PC-9 (cell line): ENCODE measurements around the gene ACP4. TPM values are rescaled to one million over a fixed set of nuclear protein-coding genes. Genes with fewer than 3 reads are reported as not detected.

Experiments used
- BruUV-seq: library from RNA; stranded (reverse); fragments of 400-500 nt; replicated peaks from 2 replicates; lab custom pipeline; 2021; lab: Mats Ljungman, UMichigan
- CTCF ChIA-PET: fragments of 300-600 bp; sonication (Branson Sonifier 250); formaldehyde crosslinking; loops from one replicate; lab custom pipeline; 2022; ENCODE audit warnings: antibody characterized with exemption; lab: Charles Lee
- POLR2A ChIA-PET: fragments of 300-600 bp; sonication (Branson Sonifier 250); formaldehyde crosslinking; loops from one replicate; lab custom pipeline; 2022; ENCODE audit warnings: antibody characterized with exemption; ENCODE audit not compliant: unreplicated experiment; lab: Charles Lee
- DNase-seq, 2 experiments: peaks; one replicate each; pipeline versions ENCODE4 v3.0.0 to v3.0.0-alpha.2; 2015 to 2022; ENCODE audit warnings: mixed read lengths in 1 of 2
- H2AFZ ChIP-seq: fragments of 200-600 bp; sonication (generic); 2 replicates; pipeline ENCODE4 v1.8.1; 2017; ENCODE audit warnings: antibody characterized with exemption
- H3F3A ChIP-seq: fragments of 200-600 bp; sonication (generic); 2 replicates; pipeline ENCODE4 v1.8.1; 2017; ENCODE audit warnings: antibody characterized with exemption, mild to moderate bottlenecking, low read depth; ENCODE audit not compliant: insufficient read depth
- H3K27ac ChIP-seq: fragments of 200-600 bp; sonication (generic); 2 replicates; pipeline ENCODE4 v1.6.1; 2016; ENCODE audit warnings: mixed run types
- H3K27me3 ChIP-seq: fragments of 200-600 bp; sonication (generic); 2 replicates; pipeline ENCODE4 v1.6.1; 2016; ENCODE audit warnings: low read depth, mixed run types; ENCODE audit not compliant: insufficient read depth
- H3K36me3 ChIP-seq: fragments of 200-600 bp; sonication (generic); 2 replicates; pipeline ENCODE4 v1.6.1; 2016; ENCODE audit warnings: low read depth, mixed run types
- H3K4me1 ChIP-seq: fragments of 200-600 bp; sonication (generic); replicated peaks from 2 replicates; pipeline ENCODE4 v1.6.1; 2016; ENCODE audit warnings: mixed run types; ENCODE audit not compliant: insufficient read depth
- H3K4me2 ChIP-seq: fragments of 200-600 bp; sonication (generic); 2 replicates; pipeline ENCODE4 v1.6.1; 2017; ENCODE audit warnings: mixed run types
- H3K4me3 ChIP-seq: fragments of 200-600 bp; sonication (generic); 2 replicates; pipeline ENCODE4 v1.6.1; 2016; ENCODE audit warnings: mixed run types
- H3K79me2 ChIP-seq: fragments of 200-600 bp; sonication (generic); 2 replicates; pipeline ENCODE4 v1.6.1; 2017; ENCODE audit warnings: low read depth, mixed run types
- H3K9me2 ChIP-seq: fragments of 200-600 bp; sonication (generic); 2 replicates; pipeline ENCODE4 v1.8.1; 2017; ENCODE audit warnings: mild to moderate bottlenecking; ENCODE audit not compliant: insufficient read depth
- H3K9me3 ChIP-seq: fragments of 200-600 bp; sonication (generic); 2 replicates; pipeline ENCODE4 v1.8.1; 2016; ENCODE audit warnings: low read depth; ENCODE audit not compliant: insufficient read depth
- H4K20me1 ChIP-seq: fragments of 200-600 bp; sonication (generic); 2 replicates; pipeline ENCODE4 v1.8.1; 2017; ENCODE audit not compliant: insufficient read depth
- CTCF ChIP-seq: fragments of 200-600 bp; sonication (generic); conservative IDR thresholded peaks from 2 replicates; pipeline ENCODE4 v1.6.1; 2017; ENCODE audit warnings: mixed run types, antibody characterized with exemption, mild to moderate bottlenecking, moderate library complexity
- EZH2 ChIP-seq: fragments of 200-600 bp; sonication (generic); IDR thresholded peaks from 2 replicates; pipeline ENCODE4 v1.8.0; 2017; ENCODE audit warnings: antibody characterized with exemption, low read depth
- intact Hi-C: fragments of 100-400 bp; cut with micrococcal nuclease; formaldehyde crosslinking; loops from one replicate; pipeline ENCODE4 v1.10.0; 2022; ENCODE audit not compliant: unreplicated experiment
- total RNA-seq: library from RNA; stranded (reverse); gene quantifications from 2 replicates; pipeline ENCODE4 v1.2.3, GENCODE V29; 2021

ACP4 gene
- total RNA-seq, 1 experiment from 2014 or later = not detected

GRCh38 chr19:50797781-50798658 lies 7.8 kb downstream of the ACP4 start:
- TF ChIP-seq EZH2 (no peak), CTCF (no peak)
- CTCF ChIA-PET = no interaction called here
- no peak overlapping the region for H3K27ac ChIP-seq
- no peaks in the 10 kb centered on the region for H3K27me3 ChIP-seq
- peaks cover 13% of the 10 kb centered on the region for H3K4me1 ChIP-seq
- peaks cover 36% of the 10 kb centered on the region for H3K79me2 ChIP-seq
- no peak overlapping the region for H2AFZ ChIP-seq
- H3K4me2 ChIP-seq = no peak overlapping the region
- H3K4me3 ChIP-seq = no peak overlapping the region
- peaks cover 77% of the 10 kb centered on the region for H4K20me1 ChIP-seq
- peaks cover 96% of the 10 kb centered on the region for H3F3A ChIP-seq
- intact Hi-C loops = no loop called here
- no peaks in the 10 kb centered on the region for H3K9me2 ChIP-seq
- POLR2A ChIA-PET = no interaction called here
- peaks cover 42% of the 10 kb centered on the region for H3K36me3 ChIP-seq
- no peaks in the 10 kb centered on the region for H3K9me3 ChIP-seq
- BruUV-seq = no TSS peak
- DNase-seq = no peak

- DNase-seq = no peak
- peaks cover 43% of the 10 kb centered on the region for H3K36me3 ChIP-seq
- TF ChIP-seq CTCF = no peak
- TF ChIP-seq EZH2 = no peak
- peaks cover 82% of the 10 kb centered on the region for H4K20me1 ChIP-seq
- no TSS peak for BruUV-seq
- intact Hi-C loops = no loop called here
- H3K4me2 ChIP-seq = no peak overlapping the region
- no peak overlapping the region for H3K4me3 ChIP-seq
- ChIA-PET POLR2A (no interaction called here), CTCF (no interaction called here)
- no peaks in the 10 kb centered on the region for H3K27me3 ChIP-seq
- peaks cover 91% of the 10 kb centered on the region for H3F3A ChIP-seq
- H2AFZ ChIP-seq = no peak overlapping the region
- no peaks in the 10 kb centered on the region for H3K9me2 ChIP-seq
- H3K79me2 ChIP-seq = peaks cover 45% of the 10 kb centered on the region
- H3K9me3 ChIP-seq = no peaks in the 10 kb centered on the region
- peaks cover 15% of the 10 kb centered on the region for H3K4me1 ChIP-seq
- H3K27ac ChIP-seq = no peak overlapping the region
These were observed 8.7 kb downstream of the ACP4 start for GRCh38 chr19:50798659-50799546.

GRCh38 chr19:50799547-50799851 lies 9.3 kb downstream of the ACP4 start:
- BruUV-seq = no TSS peak
- Histone ChIP-seq H3K9me3 (no peaks in the 10 kb centered on the region), H3K4me2 (no peak overlapping the region), H3K79me2 (peaks cover 50% of the 10 kb centered on the region), H3K27ac (no peak overlapping the region), H4K20me1 (peaks cover 82% of the 10 kb centered on the region), H3K4me1 (peaks cover 15% of the 10 kb centered on the region), H2AFZ (no peak overlapping the region), H3K4me3 (no peak overlapping the region), H3K27me3 (no peaks in the 10 kb centered on the region), H3F3A (peaks cover 88% of the 10 kb centered on the region), H3K9me2 (no peaks in the 10 kb centered on the region), H3K36me3 (peaks cover 43% of the 10 kb centered on the region)
- DNase-seq = no peak
- CTCF ChIA-PET = no interaction called here
- TF ChIP-seq EZH2 (no peak), CTCF (no peak)
- POLR2A ChIA-PET = no interaction called here
- intact Hi-C loops = no loop called here
